Measurements from ENCODE around the gene OCEL1.
"Not testable (repeated sequence)": the region's sequence is repeated elsewhere in the genome, so short reads cannot be mapped to it uniquely, and the experiment has no call there.

Gene OCEL1

GRCh38 chr19:17263712-17264640 is 38.0 kb downstream of the OCEL1 start:
- DNase-seq (ENCODE audit: low read depth): no peak

GRCh38 chr19:17264641-17264979 is 38.6 kb downstream of the OCEL1 start, which contains the start of gene USHBP1:
USHBP1 (minus strand) TSS chr19:17264745; CDS start chr19:17264299, 446 bp downstream.
- DNase-seq (ENCODE audit: low read depth): no peak

DNA sequence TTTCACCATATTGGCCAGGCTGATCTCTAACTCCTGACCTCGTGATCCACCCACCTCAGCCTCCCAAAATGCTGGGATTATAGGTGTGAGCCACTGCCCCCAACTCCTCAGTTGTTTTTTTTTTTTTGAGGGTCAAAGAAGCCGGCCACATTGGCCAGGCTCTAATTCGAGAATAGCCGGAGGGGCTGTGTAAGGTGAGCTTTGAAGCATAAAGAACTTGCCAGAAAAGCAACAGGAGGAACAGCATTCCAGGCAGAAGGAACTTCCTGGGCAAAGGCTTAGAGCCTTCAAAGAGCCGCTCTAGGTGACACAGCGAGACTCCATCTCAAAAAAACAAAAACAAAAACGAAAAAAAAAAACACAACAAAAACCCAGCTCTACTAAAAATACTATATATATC is 40.0 kb downstream of the OCEL1 start:
- no peak for DNase-seq (ENCODE audit: low read depth)

DNA sequence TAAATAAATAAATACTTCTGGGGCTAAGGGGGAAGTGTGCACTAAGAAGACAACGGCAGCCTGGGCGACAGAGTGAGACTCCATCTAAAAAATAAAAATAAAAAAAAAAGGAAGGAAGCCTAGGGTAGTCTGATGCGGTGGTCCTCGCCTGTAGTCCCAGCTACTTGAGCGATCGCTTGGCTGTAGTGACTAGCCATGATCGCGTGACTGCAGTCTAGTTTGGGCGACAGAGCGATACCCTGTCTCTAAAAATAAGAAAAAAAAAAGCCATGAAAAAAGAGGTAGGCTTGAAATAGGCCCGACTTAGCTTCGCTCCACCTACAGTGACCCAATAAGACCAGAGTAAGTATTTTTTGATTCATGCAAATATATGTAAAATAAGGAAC is 40.6 kb downstream of the OCEL1 start:
- no peak for DNase-seq (ENCODE audit: low read depth)

DNA sequence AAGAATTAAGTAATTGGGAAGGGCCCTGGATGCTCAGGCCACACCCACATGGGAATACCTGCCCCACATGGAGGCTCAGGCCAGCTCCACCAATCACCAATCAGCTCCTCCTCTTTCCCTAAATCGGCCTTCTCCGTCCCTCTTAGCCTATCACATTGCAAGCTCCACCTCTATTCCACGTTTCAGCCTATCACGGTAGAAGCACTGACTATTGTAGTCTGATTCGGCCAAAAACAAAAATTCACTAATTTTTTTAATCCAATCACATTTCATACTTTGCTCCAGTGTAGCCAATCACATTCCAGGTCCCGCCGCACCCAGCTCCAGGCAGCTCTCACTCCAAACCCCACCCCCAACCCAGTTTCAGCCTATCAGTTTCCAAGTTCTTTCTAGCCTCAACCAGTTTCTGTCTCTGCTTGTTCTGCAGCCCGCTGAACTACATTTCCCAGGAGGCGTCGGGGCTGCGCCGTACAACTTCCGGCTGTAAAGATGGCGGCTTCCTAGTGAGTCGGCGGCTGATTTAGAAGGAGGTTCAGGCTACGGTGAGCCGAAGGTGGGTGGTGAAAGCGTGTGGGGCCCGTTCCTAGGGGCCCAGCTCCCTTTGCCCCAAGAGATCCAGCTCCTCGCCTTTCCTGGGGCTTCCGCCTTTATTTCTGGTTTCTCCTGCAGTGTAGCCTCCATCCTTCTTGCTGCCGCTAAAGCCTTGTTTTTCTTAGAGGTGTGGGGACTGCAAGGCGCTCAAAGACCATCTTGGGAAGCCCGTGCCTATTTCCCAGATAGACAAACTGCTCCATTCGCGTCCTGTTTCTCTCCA is 41.2 kb downstream of the OCEL1 start, which contains the start of gene BABAM1:
Gene BABAM1, plus strand, starts transcription at position 469 of the 814 bp plus-strand sequence. CDS start 1,364 bp downstream, outside the sequence.
- DNase-seq (ENCODE audit: low read depth): peak; percentile 99

GRCh38 chr19:17268754-17269153 is 42.7 kb downstream of the OCEL1 start:
- no peak for DNase-seq (ENCODE audit: low read depth)

DNA sequence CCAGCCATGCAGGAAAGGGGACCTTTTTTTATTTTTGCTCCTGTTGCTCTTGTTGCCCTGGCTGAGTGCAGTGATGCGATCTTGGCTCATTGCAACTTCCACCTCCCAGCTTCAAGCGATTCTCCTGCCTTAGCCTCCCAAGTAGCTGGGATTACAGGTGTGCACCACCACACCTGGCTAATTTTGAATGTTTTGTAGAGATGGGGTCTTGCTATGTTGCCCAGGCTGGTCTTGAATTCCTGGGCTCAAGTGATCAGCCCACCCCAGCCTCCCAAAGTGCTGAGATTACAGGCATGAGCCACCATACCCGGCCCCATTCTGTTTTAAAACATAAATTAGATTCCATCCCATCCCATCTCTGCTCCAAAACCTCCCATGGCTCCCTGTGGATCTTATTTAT is 48.9 kb downstream of the OCEL1 start:
- not testable (repeated sequence) for DNase-seq (ENCODE audit: low read depth)

GRCh38 chr19:17275441-17276175 is 49.6 kb downstream of the OCEL1 start:
- DNase-seq (ENCODE audit: low read depth): no peak
